ENCODE measurements around the gene HOXC13.

The HOXC13 gene

GRCh38 chr12:53965281-53966084 is 26.9 kb downstream of the HOXC13 start:
- WGBS (ENCODE audit: extremely low coverage, insufficient coverage, insufficient read length), result no CpG with 5 or more reads among the region's 18 CpGs
- Histone ChIP-seq H3K79me1 (ENCODE audit: low read length) (peaks cover 10% of the 10 kb centered on the region), H2AFZ (ENCODE audit: insufficient read depth, low read length, poor library complexity) (no peak overlapping the region), H3K9me3 (ENCODE audit: insufficient read depth, low read depth, low read length) (peaks cover 4% of the 10 kb centered on the region), H3K79me2 (ENCODE audit: control insufficient read depth, insufficient read depth, low read length, poor library complexity) (no peaks in the 10 kb centered on the region), H3K27ac (ENCODE audit: low read depth, low read length) (no peak overlapping the region), H3K14ac (ENCODE audit: low read length) (no peak overlapping the region), H2BK12ac (ENCODE audit: low read length) (peak overlapping the region; percentile 51), H4K8ac (ENCODE audit: low read depth, low read length) (no peak overlapping the region), H3K4me1 (ENCODE audit: control insufficient read depth in 1 of 2, insufficient read depth in 2 of 2, low read length in 2 of 2) (peaks cover 2 to 13% of the 10 kb centered on the region in 2 experiments), H3K4ac (ENCODE audit: low read depth, low read length) (no peak overlapping the region), H2BK5ac (ENCODE audit: low read depth, low read length, poor library complexity) (no peak overlapping the region), H3K36me3 (ENCODE audit: control insufficient read depth in 1 of 2, insufficient read depth in 2 of 2, low read length in 2 of 2) (no peaks in the 10 kb centered on the region), H2BK120ac (ENCODE audit: insufficient read depth, low read length, poor library complexity) (peak overlapping the region; percentile 80), H3K4me3 (ENCODE audit: low read depth, low read length) (no peak overlapping the region), H3K18ac (ENCODE audit: low read length) (no peak overlapping the region), H3K9ac (ENCODE audit: low read length) (no peak overlapping the region), H4K12ac (ENCODE audit: low read depth, low read length) (no peak overlapping the region), H3K27me3 (ENCODE audit: insufficient read depth, low read length) (peaks cover 86% of the 10 kb centered on the region), H3K23ac (ENCODE audit: low read length) (no peak overlapping the region), H2AK5ac (ENCODE audit: low read length) (peak overlapping the region; percentile 35), H3K4me2 (ENCODE audit: low read length) (peak overlapping the region; percentile 38), H4K91ac (ENCODE audit: low read depth, low read length) (peak overlapping the region; percentile 49)
- no peak for DNase-seq

DNA sequence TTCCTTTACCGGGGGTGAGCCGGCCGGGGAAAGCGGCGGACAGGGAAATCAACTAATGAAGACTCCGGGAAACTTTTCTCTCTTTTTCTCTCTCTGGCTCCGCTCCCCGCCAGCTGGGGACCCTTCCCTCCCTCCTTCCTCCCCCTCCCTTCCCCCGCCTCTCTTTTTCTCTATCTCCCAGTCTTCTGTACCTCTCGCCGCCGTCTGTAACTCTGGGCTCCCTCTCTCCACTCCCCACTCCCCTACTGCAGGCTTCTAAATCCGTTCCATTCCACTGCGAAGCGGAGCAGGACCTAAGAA is 27.4 kb downstream of the HOXC13 start:
- H3K4me1 ChIP-seq (ENCODE audit: control insufficient read depth in 1 of 2, insufficient read depth in 2 of 2, low read length in 2 of 2), result peaks cover 2 to 11% of the 10 kb centered on the region in 2 experiments
- H3K9me3 ChIP-seq (ENCODE audit: insufficient read depth, low read depth, low read length), result peaks cover 4% of the 10 kb centered on the region
- WGBS (ENCODE audit: extremely low coverage, insufficient coverage, insufficient read length), result no CpG with 5 or more reads among the region's 15 CpGs
- H3K4me2 ChIP-seq (ENCODE audit: low read length), result peak overlapping the region; percentile 19
- no peaks in the 10 kb centered on the region for H3K79me2 ChIP-seq (ENCODE audit: control insufficient read depth, insufficient read depth, low read length, poor library complexity)
- peak overlapping the region; percentile 57 for H3K4me3 ChIP-seq (ENCODE audit: low read depth, low read length)
- H4K91ac ChIP-seq (ENCODE audit: low read depth, low read length), result no peak overlapping the region
- no peak overlapping the region for H2BK5ac ChIP-seq (ENCODE audit: low read depth, low read length, poor library complexity)
- H2BK120ac ChIP-seq (ENCODE audit: insufficient read depth, low read length, poor library complexity), result no peak overlapping the region
- H3K23ac ChIP-seq (ENCODE audit: low read length), result no peak overlapping the region
- H3K36me3 ChIP-seq (ENCODE audit: control insufficient read depth in 1 of 2, insufficient read depth in 2 of 2, low read length in 2 of 2), result no peaks in the 10 kb centered on the region
- H3K27ac ChIP-seq (ENCODE audit: low read depth, low read length), result no peak overlapping the region
- no peak overlapping the region for H2AFZ ChIP-seq (ENCODE audit: insufficient read depth, low read length, poor library complexity)
- H3K79me1 ChIP-seq (ENCODE audit: low read length), result peaks cover 10% of the 10 kb centered on the region
- H2BK12ac ChIP-seq (ENCODE audit: low read length), result no peak overlapping the region
- no peak overlapping the region for H3K18ac ChIP-seq (ENCODE audit: low read length)
- H3K14ac ChIP-seq (ENCODE audit: low read length), result no peak overlapping the region
- H4K12ac ChIP-seq (ENCODE audit: low read depth, low read length), result no peak overlapping the region
- no peak overlapping the region for H4K8ac ChIP-seq (ENCODE audit: low read depth, low read length)
- no peak overlapping the region for H3K4ac ChIP-seq (ENCODE audit: low read depth, low read length)
- DNase-seq, result no peak
- H3K9ac ChIP-seq (ENCODE audit: low read length), result no peak overlapping the region
- peaks cover 85% of the 10 kb centered on the region for H3K27me3 ChIP-seq (ENCODE audit: insufficient read depth, low read length)
- H2AK5ac ChIP-seq (ENCODE audit: low read length), result no peak overlapping the region

DNA sequence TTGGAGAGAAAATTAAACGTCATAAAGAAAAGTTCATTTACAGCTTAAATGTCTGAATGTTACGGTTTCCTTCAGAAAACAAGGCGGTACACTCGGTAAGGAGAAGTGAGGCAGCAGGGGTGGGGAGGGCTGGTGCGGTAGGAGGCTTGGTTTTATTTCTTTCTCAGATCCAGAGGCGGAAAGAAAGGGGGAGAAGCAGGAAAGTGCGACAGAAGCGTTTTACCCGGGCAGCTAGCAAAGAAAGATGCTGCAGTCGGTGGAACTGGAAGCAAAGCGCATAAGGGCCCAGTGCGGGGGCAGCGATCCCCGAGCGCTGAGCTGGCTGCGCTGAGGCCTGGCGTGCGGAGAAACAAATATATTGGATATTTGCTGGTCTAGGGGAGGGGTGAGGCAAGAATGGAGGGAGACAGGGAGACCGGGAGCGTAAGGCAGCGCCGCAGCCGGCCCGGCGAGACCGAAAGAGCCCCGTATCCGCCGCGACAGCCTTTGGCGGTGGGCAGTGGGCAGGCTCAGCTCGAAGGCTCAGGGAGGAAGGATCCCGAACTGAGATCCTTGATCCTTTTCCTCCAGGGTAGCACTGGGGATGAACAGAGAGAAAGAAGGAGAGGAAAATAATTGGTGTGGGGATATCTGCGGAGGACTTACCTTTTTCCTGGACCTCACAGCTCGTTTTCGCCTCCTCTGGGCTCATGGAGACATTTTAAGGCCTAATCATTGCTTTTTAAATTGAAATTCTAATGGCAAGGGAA is 27.9 kb downstream of the HOXC13 start:
- Histone ChIP-seq H3K9ac (ENCODE audit: low read length) (peak overlapping the region; percentile 10), H3K14ac (ENCODE audit: low read length) (no peak overlapping the region)

DNA sequence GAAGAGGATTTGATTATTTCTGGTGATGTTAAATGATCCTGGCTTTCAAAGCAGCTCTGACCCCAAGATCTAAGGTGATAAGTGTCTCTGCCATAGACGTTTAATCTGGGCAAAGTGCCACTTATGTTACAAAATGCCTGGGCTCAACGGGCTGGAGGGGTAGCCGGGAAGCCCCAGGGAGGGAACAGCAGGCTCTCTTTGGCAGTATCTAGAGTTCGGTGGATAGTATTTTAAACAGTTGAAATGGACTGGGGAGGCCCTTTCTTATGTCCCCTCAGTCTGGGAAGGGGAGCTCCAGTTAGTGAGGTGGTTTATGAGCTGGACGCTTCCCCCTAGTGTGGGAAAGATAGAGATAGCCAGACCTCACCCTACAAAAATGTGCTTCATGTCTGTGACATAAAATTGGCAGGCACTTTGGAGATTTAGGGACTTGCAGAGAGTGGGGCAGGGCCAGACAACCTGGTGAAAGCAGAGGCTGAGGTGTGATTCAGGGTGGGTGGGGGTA is 28.8 kb downstream of the HOXC13 start:
- Histone ChIP-seq H3K23ac (ENCODE audit: low read length) (no peak overlapping the region), H3K4ac (ENCODE audit: low read depth, low read length) (no peak overlapping the region), H2BK120ac (ENCODE audit: insufficient read depth, low read length, poor library complexity) (no peak overlapping the region), H4K12ac (ENCODE audit: low read depth, low read length) (no peak overlapping the region), H3K79me1 (ENCODE audit: low read length) (peaks cover 10% of the 10 kb centered on the region), H3K79me2 (ENCODE audit: control insufficient read depth, insufficient read depth, low read length, poor library complexity) (no peaks in the 10 kb centered on the region), H3K4me1 (ENCODE audit: control insufficient read depth in 1 of 2, insufficient read depth in 2 of 2, low read length in 2 of 2) (peaks cover 2 to 8% of the 10 kb centered on the region in 2 experiments), H3K9me3 (ENCODE audit: insufficient read depth, low read depth, low read length) (peaks cover 3% of the 10 kb centered on the region), H4K8ac (ENCODE audit: low read depth, low read length) (no peak overlapping the region), H3K27ac (ENCODE audit: low read depth, low read length) (no peak overlapping the region), H3K27me3 (ENCODE audit: insufficient read depth, low read length) (peaks cover 85% of the 10 kb centered on the region), H3K18ac (ENCODE audit: low read length) (no peak overlapping the region), H3K36me3 (ENCODE audit: control insufficient read depth in 1 of 2, insufficient read depth in 2 of 2, low read length in 2 of 2) (no peaks in the 10 kb centered on the region), H3K9ac (ENCODE audit: low read length) (no peak overlapping the region), H3K4me3 (ENCODE audit: low read depth, low read length) (no peak overlapping the region), H3K14ac (ENCODE audit: low read length) (no peak overlapping the region), H3K4me2 (ENCODE audit: low read length) (peak overlapping the region; percentile 19), H2BK12ac (ENCODE audit: low read length) (no peak overlapping the region), H4K91ac (ENCODE audit: low read depth, low read length) (no peak overlapping the region), H2AFZ (ENCODE audit: insufficient read depth, low read length, poor library complexity) (no peak overlapping the region), H2BK5ac (ENCODE audit: low read depth, low read length, poor library complexity) (no peak overlapping the region), H2AK5ac (ENCODE audit: low read length) (no peak overlapping the region)
- DNase-seq, result no peak
- WGBS (ENCODE audit: extremely low coverage, insufficient coverage, insufficient read length), result no CpG with 5 or more reads among the region's 5 CpGs

More for the DNA sequence above, 27.9 kb downstream of the HOXC13 start:
- H4K8ac ChIP-seq (ENCODE audit: low read depth, low read length), result no peak overlapping the region
- WGBS (ENCODE audit: extremely low coverage, insufficient coverage, insufficient read length), result no CpG with 5 or more reads among the region's 36 CpGs
- H3K79me2 ChIP-seq (ENCODE audit: control insufficient read depth, insufficient read depth, low read length, poor library complexity), result no peaks in the 10 kb centered on the region
- peaks cover 2 to 8% of the 10 kb centered on the region in 2 experiments for H3K4me1 ChIP-seq (ENCODE audit: control insufficient read depth in 1 of 2, insufficient read depth in 2 of 2, low read length in 2 of 2)
- H3K9me3 ChIP-seq (ENCODE audit: insufficient read depth, low read depth, low read length), result peaks cover 4% of the 10 kb centered on the region
- H4K12ac ChIP-seq (ENCODE audit: low read depth, low read length), result no peak overlapping the region
- peak overlapping the region; percentile 12 for H3K18ac ChIP-seq (ENCODE audit: low read length)
- H3K4me2 ChIP-seq (ENCODE audit: low read length), result peak overlapping the region; percentile 19
- H2BK12ac ChIP-seq (ENCODE audit: low read length), result no peak overlapping the region
- H2AK5ac ChIP-seq (ENCODE audit: low read length), result no peak overlapping the region
- H3K23ac ChIP-seq (ENCODE audit: low read length), result no peak overlapping the region
- H2BK5ac ChIP-seq (ENCODE audit: low read depth, low read length, poor library complexity), result no peak overlapping the region
- H2AFZ ChIP-seq (ENCODE audit: insufficient read depth, low read length, poor library complexity), result no peak overlapping the region
- peak overlapping the region; percentile 57 for H3K4me3 ChIP-seq (ENCODE audit: low read depth, low read length)
- H4K91ac ChIP-seq (ENCODE audit: low read depth, low read length), result peak overlapping the region; percentile 42
- peak overlapping the region; percentile 37 for H2BK120ac ChIP-seq (ENCODE audit: insufficient read depth, low read length, poor library complexity)
- no peak for DNase-seq
- H3K27ac ChIP-seq (ENCODE audit: low read depth, low read length), result no peak overlapping the region
- peak overlapping the region; percentile 27 for H3K4ac ChIP-seq (ENCODE audit: low read depth, low read length)
- H3K27me3 ChIP-seq (ENCODE audit: insufficient read depth, low read length), result peaks cover 84% of the 10 kb centered on the region
- no peaks in the 10 kb centered on the region for H3K36me3 ChIP-seq (ENCODE audit: control insufficient read depth in 1 of 2, insufficient read depth in 2 of 2, low read length in 2 of 2)
- H3K79me1 ChIP-seq (ENCODE audit: low read length), result peaks cover 10% of the 10 kb centered on the region
